ENCODE measurements around the gene CD300LD. TPM values are rescaled to one million over a fixed set of nuclear protein-coding genes. Genes with fewer than 3 reads are reported as not detected.

The CD300LD gene
- total and polyA plus RNA-seq, 10 of the 15 experiments (the other 5 are each of a cell fraction or from before 2014, with no cell fraction given), result not detected

GRCh38 chr17:74635418-74635817 is 43.3 kb upstream of the CD300LD start (continued):
- TF ChIP-seq, protein P1, sequence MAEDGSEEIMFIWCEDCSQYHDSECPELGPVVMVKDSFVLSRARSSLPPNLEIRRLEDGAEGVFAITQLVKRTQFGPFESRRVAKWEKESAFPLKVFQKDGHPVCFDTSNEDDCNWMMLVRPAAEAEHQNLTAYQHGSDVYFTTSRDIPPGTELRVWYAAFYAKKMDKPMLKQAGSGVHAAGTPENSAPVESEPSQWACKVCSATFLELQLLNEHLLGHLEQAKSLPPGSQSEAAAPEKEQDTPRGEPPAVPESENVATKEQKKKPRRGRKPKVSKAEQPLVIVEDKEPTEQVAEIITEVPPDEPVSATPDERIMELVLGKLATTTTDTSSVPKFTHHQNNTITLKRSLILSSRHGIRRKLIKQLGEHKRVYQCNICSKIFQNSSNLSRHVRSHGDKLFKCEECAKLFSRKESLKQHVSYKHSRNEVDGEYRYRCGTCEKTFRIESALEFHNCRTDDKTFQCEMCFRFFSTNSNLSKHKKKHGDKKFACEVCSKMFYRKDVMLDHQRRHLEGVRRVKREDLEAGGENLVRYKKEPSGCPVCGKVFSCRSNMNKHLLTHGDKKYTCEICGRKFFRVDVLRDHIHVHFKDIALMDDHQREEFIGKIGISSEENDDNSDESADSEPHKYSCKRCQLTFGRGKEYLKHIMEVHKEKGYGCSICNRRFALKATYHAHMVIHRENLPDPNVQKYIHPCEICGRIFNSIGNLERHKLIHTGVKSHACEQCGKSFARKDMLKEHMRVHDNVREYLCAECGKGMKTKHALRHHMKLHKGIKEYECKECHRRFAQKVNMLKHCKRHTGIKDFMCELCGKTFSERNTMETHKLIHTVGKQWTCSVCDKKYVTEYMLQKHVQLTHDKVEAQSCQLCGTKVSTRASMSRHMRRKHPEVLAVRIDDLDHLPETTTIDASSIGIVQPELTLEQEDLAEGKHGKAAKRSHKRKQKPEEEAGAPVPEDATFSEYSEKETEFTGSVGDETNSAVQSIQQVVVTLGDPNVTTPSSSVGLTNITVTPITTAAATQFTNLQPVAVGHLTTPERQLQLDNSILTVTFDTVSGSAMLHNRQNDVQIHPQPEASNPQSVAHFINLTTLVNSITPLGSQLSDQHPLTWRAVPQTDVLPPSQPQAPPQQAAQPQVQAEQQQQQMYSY (CRISPR knock-in tag; IDR thresholded peaks at IDR 0.05), result no peak
- TF ChIP-seq ATF7 (IDR thresholded peaks at IDR 0.05; ENCODE audit: low read depth) (no peak), NFYA (IDR thresholded peaks at IDR 0.05; ENCODE audit: borderline replicate concordance, low read depth, low read length) (no peak), PAX8 (IDR thresholded peaks at IDR 0.05) (no peak), BCLAF1 (IDR thresholded peaks at IDR 0.05) (no peak), DPF2 (IDR thresholded peaks at IDR 0.05) (0 out of 2 replicates have a peak, but pooled peaks have one; percentile 29), POLR2AphosphoS2 (IDR thresholded peaks at IDR 0.05; ENCODE audit: low read depth, low read length) (no peak), BMI1 (IDR thresholded peaks at IDR 0.05; ENCODE audit: borderline replicate concordance) (no peak), MTA3 (IDR thresholded peaks at IDR 0.05; ENCODE audit: borderline replicate concordance, low read length) (no peak), CBFB (IDR thresholded peaks at IDR 0.05; ENCODE audit: low read depth) (no peak), EGR1 (IDR thresholded peaks at IDR 0.05; ENCODE audit: borderline replicate concordance in 1 of 2, low read depth in 2 of 2, low read length in 2 of 2) (no peak), ATF3 (IDR thresholded peaks at IDR 0.05; ENCODE audit: borderline replicate concordance, extremely low read depth, low read depth, low read length) (no peak)
- TF ChIP-seq, protein P2, sequence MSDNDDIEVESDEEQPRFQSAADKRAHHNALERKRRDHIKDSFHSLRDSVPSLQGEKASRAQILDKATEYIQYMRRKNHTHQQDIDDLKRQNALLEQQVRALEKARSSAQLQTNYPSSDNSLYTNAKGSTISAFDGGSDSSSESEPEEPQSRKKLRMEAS (IDR thresholded peaks at IDR 0.05; ENCODE audit: low read depth, low read length), result peak; percentile 73
- TF ChIP-seq, protein P3, sequence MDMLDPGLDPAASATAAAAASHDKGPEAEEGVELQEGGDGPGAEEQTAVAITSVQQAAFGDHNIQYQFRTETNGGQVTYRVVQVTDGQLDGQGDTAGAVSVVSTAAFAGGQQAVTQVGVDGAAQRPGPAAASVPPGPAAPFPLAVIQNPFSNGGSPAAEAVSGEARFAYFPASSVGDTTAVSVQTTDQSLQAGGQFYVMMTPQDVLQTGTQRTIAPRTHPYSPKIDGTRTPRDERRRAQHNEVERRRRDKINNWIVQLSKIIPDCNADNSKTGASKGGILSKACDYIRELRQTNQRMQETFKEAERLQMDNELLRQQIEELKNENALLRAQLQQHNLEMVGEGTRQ (IDR thresholded peaks at IDR 0.05; ENCODE audit: borderline replicate concordance, low read depth, low read length), result no peak

Measured in GM12878 (cell line).